Measurements from ENCODE around the gene SLC19A1.

GRCh38 chr21:45591619-45592207 lies 49.5 kb upstream of the SLC19A1 start:
- TF ChIP-seq CTCF (IDR thresholded peaks at IDR 0.05; ENCODE audit: borderline replicate concordance, extremely low read depth, low read length, poor library complexity, severe bottlenecking) (no peak), EZH2 (IDR thresholded peaks at IDR 0.05; ENCODE audit: borderline replicate concordance, low read depth, low read length, severe bottlenecking) (no peak)
